Right renal cortex interstitium (tissue), 3 donors: ENCODE data around the gene SEMA3B. TPM values are rescaled to one million over a fixed set of nuclear protein-coding genes. Genes with fewer than 3 reads are reported as not detected.
"Not testable (repeated sequence)": the region's sequence is repeated elsewhere in the genome, so short reads cannot be mapped to it uniquely, and the experiment has no call there.

ENCODE experiments used
- DNase-seq, 3 donors: peaks; one replicate each; pipeline ENCODE4 v3.0.0-alpha.2; 2013; ENCODE audit warnings: low read depth in 3 of 3, low spot score in 2 of 3
- polyA plus RNA-seq, 3 donors: library from polyadenylated mRNA; unstranded; fragments of 120-200 nt; gene quantifications; one replicate each; pipeline ENCODE4 v1.2.1, GENCODE V29; 2013; ENCODE audit not compliant: insufficient read length in 3 of 3

Gene SEMA3B
- polyA plus RNA-seq, 3 donors, result 75.2 to 77.0 (median 76.3) TPM

DNA sequence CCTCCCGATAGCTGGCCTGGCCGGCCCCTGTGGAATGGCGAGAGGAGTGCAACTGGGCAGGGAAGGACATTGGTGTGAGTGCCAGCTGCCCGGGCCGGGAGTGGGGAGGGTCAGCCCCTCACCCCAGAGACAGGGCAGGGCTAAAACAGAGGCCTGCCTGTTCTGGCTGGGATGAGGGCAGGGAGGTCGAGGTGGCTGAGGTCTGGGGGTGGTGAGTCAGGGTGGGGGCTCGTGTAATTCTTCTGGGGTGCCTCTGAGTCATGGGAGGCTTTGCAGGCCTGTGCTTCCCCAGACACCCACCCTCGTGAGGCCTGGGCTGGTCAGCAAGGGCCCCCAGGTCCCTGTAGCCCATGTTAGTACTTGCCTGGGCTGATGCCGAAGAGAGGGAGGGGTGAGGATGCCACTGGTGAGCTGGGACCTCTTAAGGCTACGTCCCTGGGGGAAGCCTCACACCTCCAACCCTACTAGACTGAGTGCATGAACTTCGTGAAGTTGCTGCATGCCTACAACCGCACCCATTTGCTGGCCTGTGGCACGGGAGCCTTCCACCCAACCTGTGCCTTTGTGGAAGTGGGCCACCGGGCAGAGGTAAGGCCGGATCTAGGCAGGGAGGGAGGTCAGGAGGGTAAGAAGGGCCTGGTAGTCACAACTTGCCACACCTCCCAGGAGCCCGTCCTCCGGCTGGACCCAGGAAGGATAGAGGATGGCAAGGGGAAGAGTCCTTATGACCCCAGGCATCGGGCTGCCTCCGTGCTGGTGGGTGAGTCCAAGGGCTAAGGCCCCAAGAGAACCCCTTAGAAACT is 1.7 kb downstream of the SEMA3B start:
- DNase-seq, result no peak

DNA sequence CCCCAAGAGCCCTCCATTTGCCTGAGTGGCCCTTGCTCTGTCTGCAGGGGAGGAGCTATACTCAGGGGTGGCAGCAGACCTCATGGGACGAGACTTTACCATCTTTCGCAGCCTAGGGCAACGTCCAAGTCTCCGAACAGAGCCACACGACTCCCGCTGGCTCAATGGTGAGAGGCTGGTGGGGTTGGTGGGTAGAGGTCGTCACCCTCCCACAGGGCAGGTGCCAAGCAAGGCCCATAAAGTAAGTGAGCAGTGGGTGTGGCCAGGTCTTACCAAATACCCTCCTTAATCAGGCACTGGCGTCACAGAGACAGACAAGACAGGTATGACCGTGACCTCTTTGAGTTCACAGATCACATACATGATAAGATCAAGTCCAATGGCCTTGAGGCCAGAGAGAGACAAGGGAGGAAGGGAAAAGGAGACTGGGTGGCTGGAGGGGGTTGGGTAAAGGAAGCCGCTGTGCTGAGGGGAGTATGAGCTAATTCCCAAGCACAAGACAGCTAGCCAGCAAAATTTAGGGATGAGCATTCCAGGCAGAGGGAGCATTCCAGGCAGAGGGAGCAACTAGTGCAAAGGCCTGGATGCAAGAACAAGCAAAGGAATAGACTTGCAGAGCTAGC is 2.5 kb downstream of the SEMA3B start:
- no peak for DNase-seq

DNA sequence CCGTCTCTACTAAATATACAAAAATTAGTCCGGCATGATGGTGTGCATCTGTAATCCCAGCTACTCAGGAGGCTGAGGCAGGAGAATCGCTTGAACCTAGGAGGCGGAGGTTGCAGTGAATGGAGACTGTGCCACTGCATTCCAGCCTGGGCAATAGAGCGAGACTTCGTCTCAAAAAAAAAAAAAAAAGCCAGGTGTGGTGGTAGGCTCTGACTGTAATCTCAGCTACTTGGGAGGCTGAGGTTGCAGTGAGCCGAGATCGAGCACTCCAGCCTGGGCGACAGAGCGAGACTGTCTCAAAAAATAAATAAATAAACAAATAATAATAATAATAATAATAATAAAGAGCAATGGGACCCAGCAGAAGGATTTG is 3.6 kb downstream of the SEMA3B start:
- not testable (repeated sequence) for DNase-seq

DNA sequence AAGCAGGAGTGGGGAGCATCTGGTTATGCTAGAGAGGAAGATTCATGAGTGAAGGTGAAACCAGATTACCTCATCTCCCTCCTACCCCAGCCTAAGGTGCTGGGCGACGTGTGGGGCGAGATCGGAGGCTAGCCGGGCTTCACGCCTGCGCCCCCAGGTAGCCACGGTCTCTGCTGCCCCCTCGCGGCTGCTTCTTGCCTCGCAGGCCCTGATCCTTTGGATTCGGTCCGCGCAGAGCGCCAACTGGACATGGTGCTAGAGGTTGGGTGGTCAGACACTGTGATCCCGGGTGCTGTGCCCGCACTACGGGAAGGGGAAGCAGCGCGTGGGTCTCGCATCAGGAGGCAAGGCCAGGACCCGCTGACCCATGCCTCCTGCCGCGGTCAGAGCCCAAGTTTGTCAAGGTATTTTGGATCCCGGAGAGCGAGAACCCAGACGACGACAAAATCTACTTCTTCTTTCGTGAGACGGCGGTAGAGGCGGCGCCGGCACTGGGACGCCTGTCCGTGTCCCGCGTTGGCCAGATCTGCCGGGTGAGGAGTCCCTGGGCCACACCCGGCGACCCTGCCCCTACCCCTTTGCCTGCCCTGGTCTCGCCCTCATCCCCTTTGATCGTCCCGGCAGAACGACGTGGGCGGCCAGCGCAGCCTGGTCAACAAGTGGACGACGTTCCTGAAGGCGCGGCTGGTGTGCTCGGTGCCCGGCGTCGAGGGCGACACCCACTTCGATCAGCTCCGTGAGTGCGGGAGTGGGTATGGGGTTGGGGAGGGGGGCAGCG is 4.2 kb downstream of the SEMA3B start:
- peak in 1 of 3 donors; percentile 67 for DNase-seq

DNA sequence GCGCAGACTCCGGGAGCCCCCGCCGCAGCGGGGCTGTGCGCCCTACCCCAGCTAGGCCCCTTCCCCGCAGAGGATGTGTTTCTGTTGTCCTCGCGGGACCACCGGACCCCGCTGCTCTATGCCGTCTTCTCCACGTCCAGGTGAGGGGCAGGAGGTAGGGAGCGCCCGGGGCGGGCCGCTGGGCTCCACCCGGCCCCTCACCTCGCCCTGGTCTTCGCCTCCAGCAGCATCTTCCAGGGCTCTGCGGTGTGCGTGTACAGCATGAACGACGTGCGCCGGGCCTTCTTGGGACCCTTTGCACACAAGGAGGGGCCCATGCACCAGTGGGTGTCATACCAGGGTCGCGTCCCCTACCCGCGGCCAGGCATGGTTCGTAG is 4.7 kb downstream of the SEMA3B start:
- no peak for DNase-seq

DNA sequence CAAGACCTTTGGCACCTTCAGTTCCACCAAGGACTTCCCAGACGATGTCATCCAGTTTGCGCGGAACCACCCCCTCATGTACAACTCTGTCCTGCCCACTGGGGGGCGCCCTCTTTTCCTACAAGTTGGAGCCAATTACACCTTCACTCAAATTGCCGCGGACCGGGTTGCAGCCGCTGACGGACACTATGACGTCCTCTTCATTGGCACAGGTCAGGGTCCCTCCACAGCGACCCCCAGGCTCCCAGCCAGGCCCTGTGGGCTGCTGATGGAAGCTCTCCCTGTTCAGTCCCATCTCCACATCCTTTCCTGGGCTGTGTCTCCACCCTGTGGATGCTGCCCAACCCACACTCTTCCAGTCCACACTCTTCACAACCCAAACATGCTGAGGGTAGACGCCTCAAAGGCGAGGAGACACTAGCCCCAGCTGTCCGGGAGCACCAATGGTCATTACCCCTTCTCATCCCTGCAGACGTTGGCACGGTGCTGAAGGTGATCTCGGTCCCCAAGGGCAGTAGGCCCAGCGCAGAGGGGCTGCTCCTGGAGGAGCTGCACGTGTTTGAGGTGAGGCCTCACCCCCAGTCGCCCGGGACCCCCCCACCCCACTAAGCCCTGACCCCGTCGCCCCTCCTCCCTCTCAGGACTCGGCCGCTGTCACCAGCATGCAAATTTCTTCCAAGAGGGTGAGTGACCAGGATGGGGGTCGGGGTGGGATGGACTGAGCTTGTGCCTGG is 5.6 kb downstream of the SEMA3B start:
- DNase-seq, result no peak

DNA sequence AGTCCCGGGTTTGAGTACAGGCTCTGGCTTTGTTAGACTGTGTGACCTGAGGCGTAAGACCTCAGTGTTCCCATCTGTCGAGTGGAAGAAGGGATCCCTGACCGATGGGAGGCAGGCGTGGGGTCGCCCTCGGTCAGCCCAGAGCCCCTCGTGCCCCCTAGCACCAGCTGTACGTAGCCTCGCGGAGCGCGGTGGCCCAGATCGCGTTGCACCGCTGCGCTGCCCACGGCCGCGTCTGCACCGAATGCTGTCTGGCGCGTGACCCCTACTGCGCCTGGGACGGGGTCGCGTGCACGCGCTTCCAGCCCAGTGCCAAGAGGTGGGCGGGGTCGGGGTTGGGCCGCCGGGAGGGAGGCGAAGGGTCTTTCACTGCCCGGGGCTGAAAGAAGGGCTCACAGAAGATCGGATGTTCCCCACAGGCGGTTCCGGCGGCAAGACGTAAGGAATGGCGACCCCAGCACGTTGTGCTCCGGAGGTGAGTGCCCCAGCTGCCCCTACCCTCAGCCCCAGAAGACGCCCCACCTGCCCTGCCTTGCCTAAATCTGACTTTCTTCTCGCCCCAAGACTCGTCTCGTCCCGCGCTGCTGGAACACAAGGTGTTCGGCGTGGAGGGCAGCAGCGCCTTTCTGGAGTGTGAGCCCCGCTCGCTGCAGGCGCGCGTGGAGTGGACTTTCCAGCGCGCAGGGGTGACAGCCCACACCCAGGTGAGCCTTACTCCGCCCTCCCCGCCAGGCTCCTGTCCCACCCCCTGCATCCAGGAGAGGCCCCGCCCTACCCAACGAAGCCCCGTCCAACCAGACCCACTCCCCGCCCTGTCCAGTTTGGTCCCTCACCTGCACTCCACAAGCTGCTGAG is 6.4 kb downstream of the SEMA3B start:
- DNase-seq, result no peak

DNA sequence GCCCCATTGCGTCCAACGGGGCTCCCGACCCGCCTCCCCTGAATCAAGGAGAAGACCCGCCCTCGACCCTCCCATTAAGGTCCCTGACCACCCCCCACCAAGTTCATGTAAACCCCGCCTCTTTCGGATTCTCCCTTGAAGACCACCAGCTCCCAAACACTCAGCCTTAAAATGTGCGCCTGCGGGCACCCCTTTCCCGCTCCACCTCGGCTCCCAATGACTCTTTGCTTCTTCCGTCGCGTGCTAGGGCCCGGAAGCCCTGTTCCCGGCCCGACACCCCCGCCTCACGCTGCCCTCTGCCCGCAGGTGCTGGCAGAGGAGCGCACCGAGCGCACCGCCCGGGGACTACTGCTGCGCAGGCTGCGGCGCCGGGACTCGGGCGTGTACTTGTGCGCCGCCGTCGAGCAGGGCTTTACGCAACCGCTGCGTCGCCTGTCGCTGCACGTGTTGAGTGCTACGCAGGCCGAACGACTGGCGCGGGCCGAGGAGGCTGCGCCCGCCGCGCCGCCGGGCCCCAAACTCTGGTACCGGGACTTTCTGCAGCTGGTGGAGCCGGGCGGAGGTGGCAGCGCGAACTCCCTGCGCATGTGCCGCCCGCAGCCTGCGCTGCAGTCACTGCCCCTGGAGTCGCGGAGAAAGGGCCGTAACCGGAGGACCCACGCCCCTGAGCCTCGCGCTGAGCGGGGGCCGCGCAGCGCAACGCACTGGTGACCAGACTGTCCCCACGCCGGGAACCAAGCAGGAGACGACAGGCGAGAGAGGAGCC is 7.2 kb downstream of the SEMA3B start:
- no peak for DNase-seq

DNA sequence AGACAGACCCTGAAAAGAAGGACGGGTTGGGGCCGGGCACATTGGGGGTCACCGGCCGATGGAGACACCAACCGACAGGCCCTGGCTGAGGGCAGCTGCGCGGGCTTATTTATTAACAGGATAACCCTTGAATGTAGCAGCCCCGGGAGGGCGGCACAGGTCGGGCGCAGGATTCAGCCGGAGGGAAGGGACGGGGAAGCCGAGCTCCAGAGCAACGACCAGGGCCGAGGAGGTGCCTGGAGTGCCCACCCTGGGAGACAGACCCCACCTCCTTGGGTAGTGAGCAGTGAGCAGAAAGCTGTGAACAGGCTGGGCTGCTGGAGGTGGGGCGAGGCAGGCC is 7.8 kb downstream of the SEMA3B start:
- no peak for DNase-seq

DNA sequence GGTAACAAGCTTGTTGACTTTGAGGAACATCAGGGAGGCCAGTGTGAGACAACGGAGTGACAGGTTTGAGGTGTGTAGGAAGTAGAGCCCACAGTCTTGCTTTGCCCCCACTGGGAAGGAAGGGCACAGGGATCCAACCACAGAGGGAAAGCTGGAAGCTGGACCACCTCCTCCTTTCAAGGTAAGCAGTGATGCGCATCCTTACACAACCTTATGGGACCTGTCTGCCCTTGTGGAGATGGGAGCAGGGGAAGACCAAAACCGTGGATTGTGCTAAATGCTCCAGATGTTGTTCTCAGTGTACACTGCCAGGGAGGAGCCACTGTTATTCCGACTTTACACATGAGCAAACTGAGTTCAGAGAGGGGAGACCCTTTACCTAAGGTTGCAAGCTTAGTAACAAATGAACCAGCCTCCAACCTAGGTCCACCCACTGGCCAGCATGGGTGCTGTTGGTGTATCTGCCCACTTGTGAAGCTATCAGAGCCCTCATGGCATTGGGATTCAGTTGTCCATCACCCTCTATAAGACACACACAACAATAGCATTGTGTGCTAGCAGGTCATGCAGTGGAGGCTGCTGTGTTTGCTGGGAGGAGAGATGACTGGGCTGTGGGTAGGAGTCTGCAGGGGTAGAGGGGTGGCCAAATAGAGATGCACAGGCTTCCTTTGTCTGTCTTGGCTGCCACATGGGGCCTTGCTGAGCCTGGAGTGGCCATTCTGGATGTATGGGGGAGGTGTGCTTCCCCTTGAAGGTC is 9.4 kb downstream of the SEMA3B start:
- DNase-seq, result no peak

DNA sequence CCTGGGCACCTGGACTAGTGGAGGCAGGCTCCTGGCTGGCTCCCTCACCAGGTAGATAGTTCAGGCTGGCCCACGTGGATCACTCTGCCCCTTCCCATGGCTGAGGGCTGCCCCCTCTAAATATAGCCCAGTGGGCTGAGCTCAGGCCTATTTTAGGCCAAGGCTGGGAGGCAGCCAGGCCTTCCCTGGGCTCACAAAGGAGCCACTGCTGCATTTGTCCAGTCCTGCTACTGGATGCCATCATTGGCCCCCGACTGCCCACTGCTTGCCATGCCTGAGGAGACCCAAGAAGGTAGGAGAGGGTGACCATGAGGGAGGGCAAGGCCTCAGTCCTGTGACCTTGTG is 9.9 kb downstream of the SEMA3B start, which contains the start of gene LSMEM2:
Gene LSMEM2 (plus strand): TSS at position 208 of the 345 bp plus-strand sequence. CDS start 27 bp downstream, at position 235.
- DNase-seq, result no peak

DNA sequence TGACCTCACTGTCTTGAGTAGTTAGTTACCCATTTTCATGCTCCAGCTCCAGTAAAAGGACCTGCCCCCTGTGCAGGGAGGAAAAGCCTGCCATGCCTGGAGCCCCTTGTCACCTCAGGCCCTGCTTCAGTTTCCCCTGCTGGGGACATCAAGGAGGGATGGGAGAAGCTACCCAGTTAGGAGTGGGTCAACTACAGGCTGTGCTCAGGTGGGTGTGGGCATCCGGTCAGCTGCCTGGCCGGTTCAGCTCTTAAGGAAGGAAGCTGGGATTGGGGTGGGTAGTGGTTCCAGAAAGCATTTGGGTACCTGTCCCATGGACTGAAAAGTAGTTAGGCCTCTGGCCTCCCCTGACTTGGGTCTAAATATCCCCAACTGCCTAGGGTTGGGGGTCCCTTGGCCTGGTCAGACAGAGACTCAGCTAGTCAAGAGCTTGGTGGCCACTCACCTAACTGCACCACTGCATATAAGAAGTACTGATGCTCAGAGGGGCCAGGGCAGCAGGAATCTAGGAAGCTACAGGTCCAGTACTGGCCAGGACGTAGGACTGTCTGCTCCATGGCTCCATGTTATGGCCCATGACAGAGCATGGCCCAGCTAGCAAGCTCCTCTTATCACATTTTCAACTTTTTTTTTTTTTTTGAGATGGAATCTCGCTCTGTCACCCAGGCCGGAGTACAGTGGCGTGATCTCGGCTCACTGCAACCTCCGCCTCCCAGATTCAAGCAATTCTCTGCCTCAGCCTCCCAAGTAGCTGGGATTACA is 10.5 kb downstream of the SEMA3B start:
- no peak for DNase-seq

DNA sequence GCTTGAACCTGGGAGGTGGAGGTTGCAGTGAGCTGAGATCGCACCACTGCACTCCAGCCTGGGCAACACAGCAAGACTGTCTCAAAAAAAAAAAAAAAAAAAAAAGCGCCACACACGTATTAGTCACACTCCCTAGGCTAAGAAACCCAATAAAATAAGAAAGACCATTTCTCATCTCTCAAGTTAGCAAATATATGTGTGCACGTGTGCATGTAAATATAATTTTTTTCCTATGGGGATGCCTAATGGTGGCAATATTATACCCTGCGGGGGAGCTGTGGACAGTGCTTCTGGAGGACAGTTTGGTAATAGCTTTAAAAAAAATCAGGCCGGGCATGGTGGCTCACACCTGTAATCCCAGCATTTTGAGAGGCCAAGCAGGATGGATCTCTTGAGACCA is 15.2 kb downstream of the SEMA3B start:
- DNase-seq, result not testable (repeated sequence)

DNA sequence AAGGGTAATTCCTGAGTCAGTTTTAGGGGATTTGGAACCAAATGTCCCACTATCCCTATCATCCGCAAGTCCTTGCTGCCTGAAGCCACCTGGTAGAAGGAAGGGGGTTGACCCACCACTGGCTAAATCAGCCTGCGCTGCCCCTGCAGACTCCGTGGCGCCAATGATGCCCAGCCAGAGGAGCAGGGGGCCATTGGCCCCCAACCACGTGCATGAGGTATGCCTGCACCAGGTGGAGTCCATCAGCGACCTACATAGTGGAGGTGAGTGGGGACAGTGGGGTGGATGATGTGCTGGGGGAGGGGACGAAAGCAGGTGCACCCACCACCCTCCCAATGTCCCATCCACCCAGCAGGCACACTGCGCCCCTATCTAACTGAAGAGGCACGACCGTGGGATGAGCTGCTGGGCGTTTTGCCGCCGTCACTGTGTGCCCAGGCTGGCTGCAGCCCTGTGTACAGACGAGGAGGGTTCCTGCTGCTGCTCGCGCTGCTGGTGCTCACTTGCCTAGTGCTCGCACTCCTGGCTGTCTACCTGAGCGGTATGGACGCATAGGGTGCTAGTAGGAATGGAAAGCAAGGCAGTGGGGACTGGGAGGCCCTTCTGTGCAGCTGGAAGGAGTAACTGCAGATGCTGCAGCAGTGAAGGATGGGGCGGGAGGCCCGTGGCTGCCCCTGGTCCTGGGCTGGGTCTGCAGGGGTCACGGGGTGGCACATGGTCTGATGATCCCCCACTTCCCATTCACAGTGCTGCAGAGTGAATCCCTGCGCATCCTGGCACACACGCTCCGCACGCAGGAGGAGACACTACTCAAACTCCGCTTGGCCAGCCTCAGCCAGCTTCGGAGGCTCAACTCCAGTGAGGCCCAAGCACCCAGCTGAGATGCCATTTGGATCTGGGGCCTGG is 17.6 kb downstream of the SEMA3B start:
- DNase-seq, result no peak

DNA sequence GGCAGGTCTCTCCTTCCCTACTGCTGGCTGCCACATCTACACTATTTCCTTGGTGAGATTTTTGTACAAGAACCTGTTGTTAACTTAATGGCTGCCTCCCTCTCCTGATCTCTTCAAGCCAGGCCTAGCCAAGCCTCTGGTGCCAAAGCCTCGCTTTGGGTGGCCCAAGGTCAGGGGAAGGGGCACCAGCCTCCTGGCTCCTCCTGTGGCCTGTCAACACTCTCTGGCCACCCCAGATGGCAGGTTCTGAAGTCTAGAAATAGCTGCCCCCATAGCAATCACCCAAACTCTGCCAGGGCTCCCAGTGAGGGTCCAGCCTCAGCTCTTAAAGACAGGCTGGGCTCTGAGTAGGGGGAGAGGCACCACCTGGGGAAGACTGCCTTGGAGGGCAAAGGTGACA is 18.3 kb downstream of the SEMA3B start:
- no peak for DNase-seq

DNA sequence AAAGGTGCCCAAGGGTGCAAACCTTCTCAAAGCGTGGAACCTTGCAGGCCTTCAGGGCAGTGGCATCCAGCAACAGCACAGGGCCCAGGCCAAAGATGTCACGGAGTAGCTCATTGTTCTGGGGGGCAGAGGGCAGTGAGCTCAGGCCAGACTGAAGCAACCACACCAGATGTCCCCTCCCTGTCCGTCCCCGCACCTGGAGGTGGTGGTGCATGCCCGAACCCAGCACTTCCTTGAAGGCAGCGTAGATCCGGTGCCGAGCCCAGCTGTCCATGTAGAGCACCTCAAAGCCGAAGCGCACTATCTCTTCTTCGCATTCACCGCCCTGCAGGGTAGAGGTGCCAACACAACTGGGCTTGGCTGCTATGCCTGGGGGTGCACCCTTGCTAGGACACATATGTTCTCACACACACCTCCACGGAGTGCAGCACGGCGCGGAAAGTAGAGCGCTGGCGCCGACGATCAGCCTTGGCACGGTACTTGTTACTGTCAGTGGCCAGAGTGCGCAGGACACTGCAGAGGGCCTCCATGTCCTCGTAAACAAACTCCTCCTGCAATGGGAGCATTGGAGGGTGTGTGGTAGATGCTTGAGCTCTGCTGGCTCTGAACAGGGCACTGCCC is 19.6 kb downstream of the SEMA3B start:
- DNase-seq, result no peak

DNA sequence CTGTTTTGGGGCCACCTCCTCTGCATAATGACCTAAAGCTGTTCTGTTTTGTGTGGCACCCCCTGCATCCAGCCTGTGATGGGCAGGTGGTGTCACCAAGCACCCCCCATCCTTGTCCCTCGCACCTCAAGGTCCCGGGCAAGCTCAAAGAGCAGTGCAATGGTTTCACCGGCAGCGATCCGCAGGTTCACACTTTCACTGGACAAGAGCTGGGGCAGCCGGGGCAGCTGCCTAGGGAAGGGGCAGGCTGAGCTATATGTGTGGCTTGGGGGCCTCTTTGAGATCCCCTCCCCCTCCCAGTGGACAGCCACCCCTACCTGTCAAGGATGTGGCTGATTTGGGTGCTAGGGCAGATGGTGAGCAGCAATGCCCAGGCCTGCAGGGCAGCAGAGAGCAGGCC is 20.2 kb downstream of the SEMA3B start:
- no peak for DNase-seq
